ENCODE results near the gene ADAMTS20.
"Not testable (repeated sequence)": the region's sequence is repeated elsewhere in the genome, so short reads cannot be mapped to it uniquely, and the experiment has no call there.

ADAMTS20 gene

DNA sequence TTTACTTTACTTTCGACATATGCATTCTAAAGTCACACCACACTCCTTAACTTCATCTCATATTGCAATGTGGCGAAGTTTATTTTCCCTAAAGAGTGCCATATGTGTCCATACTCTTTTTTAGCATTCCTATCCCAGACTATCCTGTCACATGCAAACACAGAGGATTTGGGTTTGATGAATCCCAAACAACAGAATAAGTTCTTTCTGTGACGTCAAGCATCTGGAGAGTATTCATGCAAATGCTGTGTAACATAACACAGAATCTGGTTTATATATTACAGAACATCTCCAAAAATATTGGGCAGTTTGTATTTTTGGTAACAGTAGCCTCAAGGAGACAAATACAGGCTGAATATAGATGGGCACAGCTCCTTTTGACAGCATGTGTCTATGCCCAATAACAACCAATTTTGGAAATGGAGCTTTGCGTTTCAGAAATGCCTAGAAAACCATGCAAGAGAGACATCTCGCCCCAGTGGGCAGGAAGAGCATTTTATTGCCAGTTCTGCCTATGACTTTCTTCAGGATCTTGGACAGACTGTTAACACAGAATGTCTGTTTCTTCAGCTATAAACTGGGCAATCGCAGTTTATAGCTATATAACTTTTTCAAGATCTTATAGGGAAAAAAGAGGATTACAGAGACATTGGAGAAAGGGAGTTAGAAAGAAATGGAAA, 190.8 kb downstream of the ADAMTS20 start:
- no peak for DNase-seq

GRCh38 chr12:43360001-43360400, 192.0 kb downstream of the ADAMTS20 start:
- not testable (repeated sequence) for DNase-seq

DNA sequence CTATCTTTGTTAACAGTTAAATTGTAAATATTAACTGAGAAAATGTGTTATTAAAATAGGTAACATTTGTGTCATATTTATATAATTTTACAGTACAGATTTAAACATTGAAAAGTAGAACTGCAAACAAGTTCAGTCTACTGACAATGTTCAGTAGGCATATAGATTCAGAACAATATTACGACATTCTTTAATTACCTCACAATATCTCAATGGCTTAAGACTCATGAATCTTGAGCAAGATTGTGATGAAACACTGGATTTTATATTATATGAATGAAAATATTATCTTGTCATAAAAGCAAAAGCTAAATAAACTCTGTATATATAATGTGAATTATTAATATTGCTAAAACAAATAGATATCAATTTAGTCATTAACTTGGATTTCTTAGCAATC, 194.9 kb downstream of the ADAMTS20 start:
- DNase-seq: no peak

DNA sequence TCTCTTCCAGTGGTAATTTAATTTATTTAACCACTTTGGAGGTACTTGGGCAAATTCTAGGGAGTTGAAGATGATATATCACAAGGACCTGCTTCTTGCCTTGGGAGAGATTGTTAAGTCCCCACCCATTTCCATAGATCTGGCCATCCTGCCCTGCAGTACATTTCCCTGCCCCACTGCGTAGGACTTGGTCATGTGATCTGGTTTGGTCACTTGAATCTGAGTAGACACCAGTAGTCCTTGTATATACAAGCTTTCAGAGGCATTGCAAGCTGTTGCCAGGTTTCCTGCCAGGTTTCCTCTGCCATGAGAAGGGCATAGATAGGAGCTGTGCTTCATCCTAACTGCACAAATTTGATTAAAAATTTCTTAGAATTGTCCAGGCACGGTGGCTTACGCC, 200.0 kb downstream of the ADAMTS20 start:
- DNase-seq: no peak

GRCh38 chr12:43349863-43350262, 202.1 kb downstream of the ADAMTS20 start:
- no peak for DNase-seq

GRCh38 chr12:43348221-43348620, 203.8 kb downstream of the ADAMTS20 start:
- no peak for DNase-seq

DNA sequence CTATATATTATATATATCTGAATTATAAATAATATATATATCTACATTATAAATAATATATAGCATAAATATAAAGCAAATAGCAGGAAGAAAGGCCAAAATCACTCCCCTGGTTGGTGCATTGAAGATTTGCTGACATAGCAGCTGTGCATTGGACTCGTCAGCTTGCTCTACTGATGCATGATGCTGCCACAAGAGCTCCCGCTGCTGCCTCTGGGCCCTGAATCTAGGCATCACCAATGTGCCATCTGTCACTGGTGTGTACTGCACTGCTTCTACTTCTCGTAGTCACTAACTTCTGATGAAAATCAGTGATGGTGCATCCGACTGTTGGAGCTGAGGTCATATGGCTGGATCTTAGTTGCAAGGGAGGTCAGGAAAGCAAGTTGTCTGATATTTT, 205.0 kb downstream of the ADAMTS20 start:
- DNase-seq: no peak

DNA sequence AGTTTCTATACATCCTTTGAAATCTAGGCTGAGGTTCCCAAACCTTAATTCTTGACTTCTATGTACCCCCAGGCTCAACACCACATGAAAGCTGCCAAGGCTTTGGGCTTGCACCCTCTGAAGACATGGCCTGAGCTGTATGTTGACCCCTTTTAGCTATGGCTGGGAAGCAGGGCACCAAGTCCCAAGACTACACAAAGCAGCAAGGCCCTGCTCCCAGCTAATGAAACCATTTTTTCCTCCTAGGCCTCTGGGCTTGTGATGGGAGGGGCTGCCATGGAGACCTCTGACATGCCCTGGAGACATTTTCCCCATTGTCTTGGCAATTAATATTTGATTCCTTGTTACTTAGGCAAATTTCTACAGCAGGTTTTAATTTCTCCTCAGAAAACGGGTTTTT, 207.0 kb downstream of the ADAMTS20 start:
- no peak for DNase-seq

GRCh38 chr12:43341785-43342313, 210.2 kb downstream of the ADAMTS20 start:
- DNase-seq: not testable (repeated sequence)

- no peak for DNase-seq
Observed at GRCh38 chr12:43338848-43339526, 213.0 kb downstream of the ADAMTS20 start.

GRCh38 chr12:43337571-43338444, 214.2 kb downstream of the ADAMTS20 start:
- no peak for DNase-seq

- no peak for DNase-seq
Observed at GRCh38 chr12:43336962-43337555, 214.9 kb downstream of the ADAMTS20 start.

DNA sequence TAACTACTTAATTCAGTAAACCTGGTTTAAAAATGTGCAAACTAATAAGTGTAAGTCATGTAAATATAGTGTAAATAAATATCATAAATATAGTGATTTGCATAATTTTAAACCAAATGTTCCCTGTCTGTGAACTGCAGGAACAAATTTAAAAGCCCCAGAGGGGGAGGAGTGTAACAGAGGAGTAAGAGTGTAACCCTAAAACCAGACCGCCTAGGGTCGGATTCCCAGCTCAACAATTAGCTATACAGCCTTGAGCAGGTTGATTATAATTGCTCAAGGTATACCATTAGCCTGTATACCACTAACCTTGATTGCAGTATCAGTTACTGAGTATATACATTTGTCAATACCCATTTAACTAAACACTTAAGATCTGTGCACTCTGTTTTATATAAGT, 218.4 kb downstream of the ADAMTS20 start:
- DNase-seq: no peak

DNA sequence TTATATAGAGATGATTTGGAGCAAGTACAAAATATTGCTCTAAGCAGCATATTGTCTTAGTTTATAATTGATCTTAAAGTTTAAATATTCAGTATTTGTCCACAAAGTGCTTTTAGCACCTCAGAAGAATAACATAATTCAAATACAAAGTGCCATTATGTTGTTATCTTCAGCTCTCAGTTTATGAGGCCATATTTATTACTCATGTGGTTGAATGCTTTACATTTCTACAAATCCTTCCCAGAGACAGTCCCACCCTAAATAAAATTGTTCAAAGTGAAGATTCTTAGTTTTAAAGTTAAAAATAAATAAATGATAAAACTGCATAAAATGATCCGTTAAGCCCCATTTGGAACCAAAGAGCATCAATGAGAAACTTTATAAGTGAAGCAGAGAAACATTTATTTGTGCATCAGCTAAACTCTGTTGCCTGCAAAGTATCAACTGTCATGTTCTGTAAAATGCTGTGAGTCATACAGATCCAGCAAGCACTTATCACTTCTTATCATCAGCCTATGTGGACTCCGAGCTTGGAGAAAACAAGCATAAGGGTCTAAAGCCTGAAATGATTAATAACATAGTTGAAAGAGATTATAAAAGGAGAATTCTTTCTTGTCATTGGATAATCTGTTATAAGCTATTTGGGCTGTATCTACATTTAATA, 218.9 kb downstream of the ADAMTS20 start:
- no peak for DNase-seq

GRCh38 chr12:43331935-43332334, 220.1 kb downstream of the ADAMTS20 start:
- no peak for DNase-seq

DNA sequence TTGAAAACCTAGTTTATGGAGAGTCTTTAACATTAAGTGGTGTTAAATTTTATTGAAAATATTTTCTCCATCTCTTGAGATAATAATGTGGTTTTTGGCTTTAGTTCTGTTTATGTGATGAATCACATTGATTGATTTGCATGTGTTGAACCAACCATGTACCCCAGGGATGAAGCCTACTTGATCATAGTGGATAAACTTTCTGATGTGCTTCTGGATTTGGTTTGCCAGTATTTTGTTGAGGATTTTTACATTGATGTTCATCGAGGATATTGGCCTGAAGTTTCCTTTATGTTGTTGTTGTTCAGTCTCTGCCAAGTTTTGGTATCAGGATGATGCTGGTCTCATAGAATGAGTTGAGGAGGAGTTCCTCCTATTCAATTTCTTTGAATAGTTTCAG, 222.6 kb downstream of the ADAMTS20 start:
- DNase-seq: no peak

DNA sequence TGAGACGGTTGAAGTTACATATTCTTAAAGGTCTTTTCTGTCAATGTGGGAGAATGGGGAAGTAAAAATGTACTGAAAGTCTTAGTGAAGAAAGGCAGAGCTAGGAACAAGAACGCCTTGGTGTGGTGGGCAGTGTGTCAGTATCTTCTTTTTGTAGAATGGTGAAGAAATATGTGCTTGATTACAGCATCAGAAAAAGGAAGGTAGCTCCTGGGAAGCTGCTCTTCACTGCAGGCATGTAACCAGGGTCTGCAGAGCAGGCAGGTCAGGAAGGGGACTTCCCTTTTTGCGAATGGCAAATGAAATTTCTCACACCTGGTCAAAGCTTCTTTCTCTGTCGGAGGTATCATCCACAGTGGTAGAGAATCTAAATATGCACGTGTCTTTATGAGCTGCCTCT, 226.2 kb downstream of the ADAMTS20 start:
- no peak for DNase-seq

DNA sequence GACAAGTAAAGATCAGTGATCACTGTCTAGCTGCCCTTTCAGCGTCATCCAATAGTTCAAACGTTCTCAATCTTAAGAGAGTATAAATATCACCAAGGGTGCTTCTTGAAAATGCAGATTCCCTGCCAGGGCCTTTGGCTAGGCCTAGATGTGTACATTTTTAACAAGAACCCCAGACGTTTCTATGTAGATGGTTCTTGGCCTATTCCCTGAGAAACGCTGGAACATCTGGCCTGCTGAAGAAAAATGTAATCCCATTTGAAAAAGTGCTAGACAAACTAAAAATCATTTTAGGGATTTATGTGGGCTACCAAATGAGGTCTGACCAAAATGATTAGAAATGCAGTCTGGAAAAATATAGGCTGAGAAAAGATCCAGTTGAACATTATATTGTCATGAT, 231.7 kb downstream of the ADAMTS20 start:
- DNase-seq: no peak

- DNase-seq: no peak
Observed at GRCh38 chr12:43318021-43318420, 234.0 kb downstream of the ADAMTS20 start.

DNA sequence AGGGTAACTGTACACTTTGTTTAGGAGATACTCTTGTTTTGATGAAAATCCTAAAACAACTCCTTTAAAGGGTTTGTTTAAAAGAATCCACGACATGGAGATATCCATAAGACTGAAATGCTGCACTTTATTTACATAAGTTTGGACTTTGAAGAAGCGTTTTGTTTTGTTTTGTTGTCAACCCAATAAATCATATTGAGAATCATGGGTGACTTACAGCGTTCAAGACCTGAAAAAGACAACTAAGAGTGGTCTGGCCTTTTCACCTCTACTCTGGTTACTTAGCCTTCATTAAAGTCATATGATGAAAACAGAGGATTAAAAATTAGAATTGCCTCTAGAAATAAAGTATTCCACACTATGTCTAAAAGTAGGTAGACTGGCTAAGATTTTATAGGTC, 234.8 kb downstream of the ADAMTS20 start:
- DNase-seq: no peak

- no peak for DNase-seq
Observed at GRCh38 chr12:43316520-43316919, 235.5 kb downstream of the ADAMTS20 start.

DNA sequence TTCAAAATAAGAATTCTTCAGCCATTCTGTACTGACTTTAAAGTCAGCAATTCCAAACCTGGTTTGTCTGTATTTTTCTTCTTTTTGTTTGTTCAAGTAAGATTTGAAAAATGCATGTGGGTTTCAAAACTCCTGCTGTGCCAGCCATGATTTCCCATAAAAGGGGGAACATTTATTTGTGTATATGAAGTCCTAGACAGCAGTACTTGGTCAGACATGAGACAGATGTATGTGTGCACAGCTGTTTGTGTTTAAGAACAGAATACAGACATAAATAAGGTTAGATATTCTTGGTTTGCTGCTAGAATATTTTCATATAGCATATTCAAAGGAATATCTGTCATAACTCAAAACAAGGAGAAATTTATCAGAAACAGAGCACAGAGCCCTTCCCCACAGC, 236.0 kb downstream of the ADAMTS20 start:
- DNase-seq: no peak
